ENCODE measurements around the gene ZNF446.
A peak's percentile ranks its signal among the peaks of the same experiment; 100 is the strongest.
"Not testable (repeated sequence)": the region's sequence is repeated elsewhere in the genome, so short reads cannot be mapped to it uniquely, and the experiment has no call there.

The ZNF446 gene

GRCh38 chr19:58470837-58471543 lies 5.2 kb upstream of the ZNF446 start:
- not testable (repeated sequence) for DNase-seq

- no peak for DNase-seq
Observed at GRCh38 chr19:58471736-58472135, 4.4 kb upstream of the ZNF446 start.

- DNase-seq = no peak
Observed at GRCh38 chr19:58473775-58474174, 2.4 kb upstream of the ZNF446 start.

GRCh38 chr19:58474291-58474996 lies 1.7 kb upstream of the ZNF446 start:
- no peak for DNase-seq

- no peak for DNase-seq
Observed at GRCh38 chr19:58474997-58475713, 997 bp upstream of the ZNF446 start.

- no peak for DNase-seq
Observed at GRCh38 chr19:58476498-58477015, 405 bp downstream of the ZNF446 start.

GRCh38 chr19:58477130-58477529 lies 978 bp downstream of the ZNF446 start:
- DNase-seq = no peak

- no peak for DNase-seq
Observed at GRCh38 chr19:58477871-58478270, 1.7 kb downstream of the ZNF446 start.

- DNase-seq = no peak
Observed at GRCh38 chr19:58479303-58479702, 3.2 kb downstream of the ZNF446 start.

- DNase-seq = no peak
Observed at GRCh38 chr19:58479736-58480480, 3.8 kb downstream of the ZNF446 start.

- DNase-seq = no peak
Observed at GRCh38 chr19:58480481-58480830, 4.3 kb downstream of the ZNF446 start.

- DNase-seq = no peak
Observed at GRCh38 chr19:58480831-58481230, 4.7 kb downstream of the ZNF446 start.

GRCh38 chr19:58482372-58482771 lies 6.2 kb downstream of the ZNF446 start:
- DNase-seq = no peak

GRCh38 chr19:58483776-58484175 lies 7.6 kb downstream of the ZNF446 start:
- no peak for DNase-seq

GRCh38 chr19:58484349-58484748 lies 8.2 kb downstream of the ZNF446 start:
- DNase-seq = not testable (repeated sequence)

GRCh38 chr19:58491393-58491792 lies 15.2 kb downstream of the ZNF446 start:
- no peak for DNase-seq

- no peak for DNase-seq
Observed at GRCh38 chr19:58492265-58492664, 16.1 kb downstream of the ZNF446 start.

GRCh38 chr19:58497634-58498170 lies 21.6 kb downstream of the ZNF446 start:
- DNase-seq = no peak

- no peak for DNase-seq
Observed at GRCh38 chr19:58498316-58499020, 22.3 kb downstream of the ZNF446 start.

- peak; percentile 95 to 97 for DNase-seq
Observed at GRCh38 chr19:58499021-58499927, 23.1 kb downstream of the ZNF446 start.

GRCh38 chr19:58500242-58500641 lies 24.1 kb downstream of the ZNF446 start:
- no peak for DNase-seq

Data from activated CD4-positive, alpha-beta T cell treated with anti-CD3 and anti-CD28 coated beads for 4 hours (primary cell).